ENCODE data around the gene PKM. TPM values are rescaled to one million over a fixed set of nuclear protein-coding genes. Genes with fewer than 3 reads are reported as not detected.

PKM gene
- total and polyA plus RNA-seq, 9 of the 15 experiments (the other 6 are each of a cell fraction or from before 2014, with no cell fraction given), result 140 to 825 (median 383) TPM

- no peak for TF ChIP-seq ZNF644 (tag; IDR thresholded peaks at IDR 0.05; ENCODE audit: low read depth)
- no peak for TF ChIP-seq TFAP4 (CRISPR knock-in tag; IDR thresholded peaks at IDR 0.05; ENCODE audit: borderline replicate concordance)
- peak; percentile 94 for TF ChIP-seq FIP1L1 (IDR thresholded peaks at IDR 0.05; ENCODE audit: low read depth, low read length, poor library complexity, severe bottlenecking)
- no peak for TF ChIP-seq ZNF589 (CRISPR knock-in tag; IDR thresholded peaks at IDR 0.05; ENCODE audit: low read depth)
- no peak for TF ChIP-seq HDGF (IDR thresholded peaks at IDR 0.05)
- TF ChIP-seq SETDB1 (IDR thresholded peaks at IDR 0.05; ENCODE audit: low read length), result no peak
- no peak for TF ChIP-seq ZNF282 (CRISPR knock-in tag; IDR thresholded peaks at IDR 0.05)
- TF ChIP-seq ZC3H4 (CRISPR knock-in tag; IDR thresholded peaks at IDR 0.05; ENCODE audit: borderline replicate concordance), result no peak
- TF ChIP-seq MAFK (IDR thresholded peaks at IDR 0.05; ENCODE audit: low read length), result no peak
- no peak for TF ChIP-seq ADNP (tag; IDR thresholded peaks at IDR 0.05)
- TF ChIP-seq STAG1 (CRISPR knock-in tag; IDR thresholded peaks at IDR 0.05; ENCODE audit: borderline replicate concordance), result no peak
- TF ChIP-seq MBD1 (CRISPR knock-in tag; IDR thresholded peaks at IDR 0.05), result no peak
- no peak for TF ChIP-seq SIRT6 (IDR thresholded peaks at IDR 0.05; ENCODE audit: low read depth, low read length)
- TF ChIP-seq TCF3 (CRISPR knock-in tag; IDR thresholded peaks at IDR 0.05), result no peak; the same call in 1 of the 2 replicates
- TF ChIP-seq ZNF584 (CRISPR knock-in tag; IDR thresholded peaks at IDR 0.05; ENCODE audit: low read depth), result no peak
- no peak for TF ChIP-seq ZNF277 (CRISPR knock-in tag; IDR thresholded peaks at IDR 0.05; ENCODE audit: borderline replicate concordance)
- no peak for TF ChIP-seq FOXA1 (IDR thresholded peaks at IDR 0.05; ENCODE audit: borderline replicate concordance)
- no peak for TF ChIP-seq POU5F1 (IDR thresholded peaks at IDR 0.05; ENCODE audit: borderline replicate concordance, low read depth, low read length, partially characterized antibody)
- TF ChIP-seq FOSL1 (tag; conservative IDR thresholded peaks at IDR 0.05), result no peak
- TF ChIP-seq ZNF232 (CRISPR knock-in tag; IDR thresholded peaks at IDR 0.05), result no peak
- TF ChIP-seq ZNF511 (CRISPR knock-in tag; IDR thresholded peaks at IDR 0.05), result no peak
- TF ChIP-seq HDAC6 (IDR thresholded peaks at IDR 0.05; ENCODE audit: low read depth, low read length), result no peak
- no peak for TF ChIP-seq ZC3H8 (IDR thresholded peaks at IDR 0.05)
- no peak for TF ChIP-seq ZNF445 (CRISPR knock-in tag; IDR thresholded peaks at IDR 0.05; ENCODE audit: low read depth)
- no peak for TF ChIP-seq MCM3 (IDR thresholded peaks at IDR 0.05)
- TF ChIP-seq ZNF274 (IDR thresholded peaks at IDR 0.05; ENCODE audit: borderline replicate concordance, low read depth, low read length), result no peak
Observed at GRCh38 chr15:72231066-72231832, at the start of gene PKM (continued).
